Fibroblast of villous mesenchyme (primary cell): ENCODE data around the gene KCNJ4. TPM values are rescaled to one million over a fixed set of nuclear protein-coding genes. Genes with fewer than 3 reads are reported as not detected.
"Not testable (repeated sequence)": the region's sequence is repeated elsewhere in the genome, so short reads cannot be mapped to it uniquely, and the experiment has no call there.

Source experiments
- DNase-seq: peaks from one replicate; pipeline ENCODE4 v3.0.0-alpha.2; 2010; ENCODE audit warnings: low read depth
- H3K4me3 ChIP-seq: 2 replicates; pipeline ENCODE4 v1.5.1; 2011; ENCODE audit warnings: low read depth, mild to moderate bottlenecking, low read length
- CTCF ChIP-seq: IDR thresholded peaks from 2 replicates; pipeline ENCODE4 v1.5.1; 2012; ENCODE audit warnings: low read depth, mild to moderate bottlenecking, low read length; ENCODE audit not compliant: insufficient read depth
- total RNA-seq: library from RNA; depleted of rRNA; stranded (reverse); fragments of >200 nt; gene quantifications from 2 replicates; pipeline ENCODE4 v1.2.3, GENCODE V29; 2012

KCNJ4 gene
- total RNA-seq, 1 donor = not detected

- H3K4me3 ChIP-seq = no peak overlapping the region
- no peak for TF ChIP-seq CTCF
- no peak for DNase-seq
Measured at GRCh38 chr22:38413085-38414008, 41.7 kb downstream of the KCNJ4 start.

GRCh38 chr22:38412435-38413084 lies 42.4 kb downstream of the KCNJ4 start:
- DNase-seq = no peak
- H3K4me3 ChIP-seq = no peak overlapping the region

GRCh38 chr22:38411016-38411415 lies 44.0 kb downstream of the KCNJ4 start:
- no peak overlapping the region for H3K4me3 ChIP-seq
- no peak for TF ChIP-seq CTCF
- DNase-seq = no peak

More at GRCh38 chr22:38412435-38413084, 42.4 kb downstream of the KCNJ4 start:
- peak; percentile 64 for TF ChIP-seq CTCF

GRCh38 chr22:38409916-38410315 lies 45.1 kb downstream of the KCNJ4 start:
- not testable (repeated sequence) for DNase-seq, H3K4me3 ChIP-seq

- TF ChIP-seq CTCF = no peak
- no peak for DNase-seq
- H3K4me3 ChIP-seq = no peak overlapping the region
Measured at GRCh38 chr22:38406617-38407016, 48.4 kb downstream of the KCNJ4 start.

- no peak overlapping the region for H3K4me3 ChIP-seq
- DNase-seq = no peak
- no peak for TF ChIP-seq CTCF
Measured at GRCh38 chr22:38404419-38404818, 50.6 kb downstream of the KCNJ4 start.

GRCh38 chr22:38403812-38404211 lies 51.2 kb downstream of the KCNJ4 start:
- no peak for DNase-seq
- no peak overlapping the region for H3K4me3 ChIP-seq
- TF ChIP-seq CTCF = no peak
